NCI-H82 (cell line): ENCODE data around the gene UXS1.
A peak's percentile ranks its signal among the peaks of the same experiment; 100 is the strongest.

Source experiments
- DNase-seq: peaks from one replicate; lab custom pipeline; 2025; lab: John Stamatoyannopoulos, UW

The UXS1 gene

DNA sequence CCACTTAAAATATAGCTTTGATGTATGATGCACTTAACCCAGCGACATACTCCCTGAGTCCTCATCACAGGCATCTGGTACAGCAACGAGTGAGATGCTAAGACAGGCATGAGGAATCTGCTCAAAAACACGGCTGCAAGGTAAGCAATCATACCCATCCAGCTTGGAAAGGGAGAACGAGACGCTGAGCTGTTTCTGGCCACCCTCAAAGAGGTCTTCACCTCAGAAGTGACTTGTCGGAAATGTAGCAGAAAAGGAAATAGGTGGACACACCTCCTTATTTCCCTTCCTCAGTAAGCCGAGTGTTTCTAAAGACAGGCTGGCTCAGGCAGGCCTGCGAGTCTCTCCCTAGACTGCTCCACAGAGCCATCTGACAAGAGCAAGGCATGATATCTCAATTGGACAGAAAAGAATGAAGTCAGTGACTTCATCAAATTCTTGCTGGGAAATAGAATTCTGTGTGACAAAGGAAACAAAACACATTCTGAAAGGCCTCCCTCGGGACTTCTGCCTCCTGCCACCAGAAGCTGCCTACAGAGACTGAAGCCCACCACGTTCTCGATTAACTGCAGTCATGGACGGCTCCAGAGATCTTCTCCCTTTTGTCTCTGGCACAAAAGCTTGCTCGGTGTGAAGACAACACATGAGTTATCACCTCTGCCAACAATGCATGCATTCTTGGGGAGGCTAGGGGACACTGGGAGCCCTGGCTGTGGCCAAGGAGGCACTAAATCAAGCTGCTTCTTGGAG, 84.3 kb downstream of the UXS1 start:
- no peak for DNase-seq

DNA sequence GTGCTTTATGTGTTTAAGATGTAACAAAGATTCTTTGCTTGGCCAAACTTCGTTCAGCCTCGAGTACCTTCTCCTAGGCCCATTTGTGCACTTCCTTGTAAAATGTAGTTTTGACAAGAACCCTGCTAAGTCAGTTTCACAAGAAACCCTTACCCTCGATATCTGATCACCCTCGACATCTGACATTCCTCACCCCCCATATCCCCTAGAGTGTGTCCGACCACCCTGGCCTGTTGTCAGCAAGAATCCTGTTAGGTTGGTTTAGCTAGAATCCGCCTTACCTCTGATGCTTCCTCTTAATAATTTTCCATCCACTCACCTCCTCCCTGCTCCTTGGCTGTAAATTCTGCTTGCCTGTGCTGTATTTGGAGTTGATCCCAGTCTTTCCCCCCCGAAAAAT, 85.3 kb downstream of the UXS1 start:
- no peak for DNase-seq

DNA sequence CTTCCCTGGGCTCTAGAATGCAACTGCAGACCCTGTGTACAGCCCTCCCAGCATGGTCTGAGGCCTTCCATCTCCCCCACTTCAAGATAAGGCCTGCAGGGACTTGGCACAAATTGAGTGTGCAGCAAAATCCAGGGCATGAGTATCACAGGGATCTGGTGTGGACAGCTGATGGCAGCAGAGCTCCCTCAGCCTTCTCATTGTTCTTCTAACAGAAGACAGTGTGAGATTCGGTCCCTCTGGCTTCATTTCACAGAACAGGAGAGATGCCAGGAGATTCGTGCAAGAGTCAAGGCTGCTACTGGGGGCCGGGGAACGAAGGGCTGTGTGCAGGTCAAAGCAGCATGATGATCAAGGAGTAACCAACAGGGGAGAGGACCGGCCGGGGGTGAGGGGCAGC, 85.8 kb downstream of the UXS1 start:
- no peak for DNase-seq

DNA sequence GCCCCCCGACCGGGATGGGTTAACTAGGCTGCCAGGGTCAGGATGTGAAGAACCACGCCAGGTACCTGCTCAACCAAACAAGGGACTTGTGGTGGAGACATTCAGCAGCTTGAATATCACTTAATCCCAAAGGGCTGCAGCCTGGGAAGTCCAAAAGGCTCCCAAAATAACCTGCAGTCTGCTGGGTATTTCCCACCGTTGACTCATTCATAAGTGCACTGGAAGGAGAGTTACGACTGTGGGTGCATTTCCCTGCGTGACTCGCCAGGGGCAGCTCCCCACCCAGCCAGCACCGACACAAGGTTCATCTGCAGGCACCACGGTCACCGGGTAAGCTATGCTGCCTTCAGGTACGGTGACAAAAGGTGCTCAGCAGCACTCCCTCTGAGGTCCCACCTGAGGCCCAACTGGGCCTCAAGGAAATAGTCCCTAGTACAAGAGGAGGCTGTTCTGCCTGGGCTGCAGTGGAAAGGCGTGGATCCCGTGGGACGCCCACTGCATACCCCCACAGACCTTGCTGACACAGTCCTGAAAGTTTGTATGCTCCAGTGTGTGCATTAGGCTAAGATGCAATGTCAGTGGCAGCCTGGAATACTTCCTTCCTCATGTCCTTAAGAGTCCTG, 86.5 kb downstream of the UXS1 start:
- DNase-seq: no peak

DNA sequence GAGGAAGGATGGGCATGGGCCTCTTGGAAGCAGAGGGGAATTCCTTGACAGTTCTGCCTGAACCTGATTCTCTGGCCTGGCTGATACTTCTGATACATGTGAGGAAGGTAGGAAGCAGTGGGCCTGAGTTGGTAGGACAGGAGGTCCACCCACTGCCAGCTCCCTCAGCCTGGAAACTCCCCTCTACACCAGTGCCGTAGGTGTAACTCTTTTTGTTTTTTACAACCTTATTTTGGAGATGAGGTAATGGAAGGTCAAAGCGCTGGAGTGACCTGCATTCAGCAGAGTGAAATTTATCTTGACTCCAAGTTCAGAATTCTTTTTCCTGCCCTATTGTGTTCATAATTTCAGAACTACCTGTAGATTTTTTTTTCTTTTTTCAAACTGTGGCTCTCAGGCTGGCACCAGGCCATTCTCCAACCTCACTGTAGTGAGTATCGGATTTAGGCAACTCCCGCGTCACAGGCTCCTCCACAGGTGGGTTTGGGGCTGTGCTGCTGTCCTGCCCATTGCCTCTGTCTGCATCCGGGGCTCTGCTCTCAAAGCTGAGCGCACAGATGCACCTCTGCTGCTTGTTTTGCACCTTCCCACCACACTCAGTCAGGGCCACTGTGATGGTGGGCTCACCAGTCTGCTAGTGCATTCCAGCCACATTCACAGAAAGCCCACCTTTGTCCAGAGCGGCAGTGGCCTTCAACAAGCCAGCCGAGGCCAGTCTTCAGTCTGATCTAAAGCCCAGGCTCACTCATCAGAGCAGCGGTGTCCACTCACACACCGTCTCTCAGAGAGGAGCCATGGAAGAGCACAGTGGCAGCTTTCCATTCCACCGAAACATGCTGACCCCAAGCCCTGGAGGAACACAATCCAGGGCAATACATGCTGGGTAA, 87.2 kb downstream of the UXS1 start:
- DNase-seq: no peak

DNA sequence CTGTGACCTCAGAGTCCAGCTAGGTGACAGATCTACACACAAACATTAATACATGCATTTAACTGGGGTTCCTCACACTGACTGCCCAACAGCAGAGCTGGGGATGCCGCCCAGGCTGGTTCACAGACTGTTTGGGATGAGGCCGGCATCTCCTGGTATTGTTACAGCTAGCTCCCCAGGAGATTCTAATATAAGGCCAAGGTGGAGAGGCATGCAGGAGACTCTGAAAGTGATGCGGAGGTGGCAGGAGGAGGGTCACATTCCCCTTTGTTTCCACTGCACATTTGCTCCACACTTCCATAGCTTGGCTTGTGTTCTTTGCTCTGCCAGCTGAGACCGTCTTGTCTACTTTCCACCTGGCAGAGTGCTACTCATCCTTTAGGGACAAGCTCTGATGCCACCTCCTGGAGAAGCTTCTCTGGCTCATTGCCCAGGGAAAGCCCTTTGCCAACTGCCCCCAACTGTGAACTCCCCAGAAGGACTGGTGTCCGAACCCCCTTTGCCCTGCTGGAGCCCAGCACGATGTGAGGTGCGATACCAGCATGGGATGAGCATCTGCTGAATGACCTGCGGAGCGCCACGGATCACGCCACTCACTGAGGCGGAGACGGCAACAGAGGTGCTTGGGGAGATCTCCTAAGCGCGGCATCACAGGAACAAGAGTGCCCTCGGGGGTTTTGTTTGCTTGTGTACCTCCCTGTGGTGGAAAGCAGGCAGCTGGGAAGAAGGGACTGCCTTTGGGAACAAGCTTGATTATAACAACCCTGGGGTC, 88.8 kb downstream of the UXS1 start:
- no peak for DNase-seq

DNA sequence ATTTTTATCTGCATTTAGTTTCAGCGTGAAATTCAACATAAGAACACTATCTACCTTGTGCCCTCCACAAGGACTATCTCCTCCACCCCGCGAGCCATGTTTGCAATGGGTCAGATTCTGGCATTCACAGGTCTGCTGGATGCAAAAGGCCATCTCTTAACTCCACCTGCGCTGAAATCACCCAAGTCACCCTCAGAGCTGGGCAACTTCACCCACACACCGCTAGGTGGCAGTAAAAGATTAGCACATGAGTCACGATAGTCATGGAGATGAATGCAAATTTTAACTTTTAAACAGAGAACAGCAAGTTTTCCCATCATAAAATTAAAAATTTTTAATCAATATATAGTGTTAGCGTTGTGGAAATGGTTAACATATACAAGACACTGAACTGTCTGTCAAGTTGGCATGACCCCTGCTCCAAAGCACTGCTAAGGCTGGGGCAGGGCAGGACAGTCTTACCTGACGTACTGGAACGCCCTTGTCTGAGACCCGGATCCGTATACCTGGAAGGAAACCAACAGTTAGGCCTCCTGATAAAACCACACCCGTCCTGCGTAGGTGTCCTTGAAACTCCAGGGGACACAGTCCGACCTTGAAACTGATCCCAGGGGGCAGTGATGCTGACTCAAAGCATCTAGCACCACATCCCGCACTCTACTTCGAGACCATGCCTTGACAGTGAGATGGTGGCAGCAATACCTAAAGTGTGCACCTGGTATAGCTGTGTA, 89.6 kb downstream of the UXS1 start:
- peak; percentile 80 for DNase-seq

DNA sequence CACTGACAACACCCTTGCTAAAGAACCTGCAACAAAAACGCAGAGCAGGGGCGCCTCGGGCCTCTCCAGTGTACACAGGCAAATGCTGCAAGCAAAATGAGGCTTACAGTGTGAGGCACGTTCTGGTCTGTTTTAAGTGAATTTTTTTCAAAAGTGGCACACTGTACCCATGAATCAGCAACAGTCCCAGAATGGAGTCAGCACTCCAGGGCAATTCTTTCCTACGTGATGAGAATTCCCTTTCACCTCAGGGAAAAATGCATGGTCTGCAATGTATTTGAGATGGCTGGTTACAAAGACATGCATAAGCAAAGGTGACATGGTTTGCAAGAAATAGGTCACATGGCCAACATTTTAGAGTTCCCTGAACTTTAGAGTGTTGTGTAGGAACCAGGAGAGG, 94.4 kb downstream of the UXS1 start:
- DNase-seq: no peak

DNA sequence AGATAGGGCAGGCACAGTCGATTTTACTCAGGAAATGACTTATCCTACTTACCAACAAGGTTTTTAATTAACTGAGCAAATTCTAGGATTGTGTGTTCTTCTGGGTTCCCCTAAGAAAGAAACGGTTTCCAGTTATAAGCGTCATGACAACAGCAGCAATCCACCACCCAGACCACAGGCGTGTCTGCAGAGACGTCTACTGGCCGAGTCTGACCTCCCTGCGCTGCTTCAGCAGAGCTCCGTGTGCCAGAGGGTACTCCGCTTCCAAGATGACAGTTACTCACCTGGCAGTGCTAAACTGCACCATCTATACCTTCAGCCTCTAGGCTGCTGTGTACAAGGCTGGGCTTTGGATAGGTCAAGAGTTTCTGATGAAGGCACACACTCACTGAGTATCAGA, 95.4 kb downstream of the UXS1 start:
- DNase-seq: no peak

DNA sequence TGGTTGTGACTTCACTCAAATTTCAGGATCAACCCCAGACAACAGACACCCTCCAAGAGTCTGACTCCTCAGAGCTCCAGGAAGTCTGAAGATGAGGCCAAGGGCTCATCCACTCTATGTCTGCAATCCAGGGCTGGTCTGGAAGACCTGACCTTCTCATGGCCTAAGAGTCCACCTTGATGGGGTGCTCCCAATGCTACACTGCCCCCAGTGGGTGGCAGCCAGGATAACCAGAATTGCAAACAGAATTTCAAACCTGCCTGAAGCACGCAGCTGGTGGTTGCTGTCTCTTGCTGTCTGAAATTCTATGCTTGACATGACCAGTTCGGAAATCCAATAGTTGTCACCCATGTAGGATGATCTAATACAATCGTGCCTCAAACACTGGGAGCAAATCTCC, 96.0 kb downstream of the UXS1 start:
- peak; percentile 22 for DNase-seq

DNA sequence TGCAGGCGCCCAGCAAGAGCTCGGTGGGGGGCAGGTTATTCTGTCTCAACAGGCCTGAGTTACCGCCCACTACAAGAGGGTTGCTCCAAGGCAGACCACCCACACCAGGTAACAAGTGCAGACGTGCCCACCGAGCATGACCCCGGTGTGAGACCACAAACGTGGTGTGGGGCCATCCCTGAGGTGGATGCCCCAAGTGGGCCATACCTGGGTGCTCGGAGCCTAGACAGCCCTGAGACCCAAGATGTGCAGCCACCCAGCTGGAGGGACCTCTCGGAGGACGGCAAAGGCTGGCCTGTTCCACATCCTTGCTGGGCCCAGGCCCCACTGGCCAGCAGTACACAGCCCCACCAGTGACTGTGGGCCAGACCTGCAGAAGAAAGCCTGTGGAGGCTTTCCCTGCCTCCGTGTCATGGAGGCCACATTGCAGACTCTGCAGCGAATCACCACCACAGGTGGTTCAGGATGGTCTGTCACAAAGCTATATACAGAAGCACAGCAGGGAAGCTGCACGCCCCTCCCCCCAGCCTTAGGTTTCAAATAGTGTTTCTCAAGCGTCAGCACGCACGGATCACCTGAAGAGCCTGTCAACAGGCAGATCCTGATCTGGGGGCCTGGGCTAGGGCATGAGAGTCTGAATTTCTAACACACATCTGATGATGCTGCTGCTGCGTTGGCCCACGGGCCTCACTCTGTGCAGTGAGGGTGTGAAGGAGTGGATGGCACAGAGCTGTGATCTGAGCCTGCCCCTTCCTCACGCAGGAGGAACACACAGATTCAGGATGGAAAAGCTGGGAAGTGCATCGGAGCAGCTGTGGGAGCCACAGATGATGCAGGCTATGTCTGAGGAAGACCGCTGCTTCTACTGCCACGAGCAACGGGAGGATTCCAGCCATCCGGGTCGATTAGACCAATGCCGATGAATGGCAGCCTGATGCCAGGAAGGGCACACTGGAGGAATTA, 96.8 kb downstream of the UXS1 start:
- DNase-seq: no peak

DNA sequence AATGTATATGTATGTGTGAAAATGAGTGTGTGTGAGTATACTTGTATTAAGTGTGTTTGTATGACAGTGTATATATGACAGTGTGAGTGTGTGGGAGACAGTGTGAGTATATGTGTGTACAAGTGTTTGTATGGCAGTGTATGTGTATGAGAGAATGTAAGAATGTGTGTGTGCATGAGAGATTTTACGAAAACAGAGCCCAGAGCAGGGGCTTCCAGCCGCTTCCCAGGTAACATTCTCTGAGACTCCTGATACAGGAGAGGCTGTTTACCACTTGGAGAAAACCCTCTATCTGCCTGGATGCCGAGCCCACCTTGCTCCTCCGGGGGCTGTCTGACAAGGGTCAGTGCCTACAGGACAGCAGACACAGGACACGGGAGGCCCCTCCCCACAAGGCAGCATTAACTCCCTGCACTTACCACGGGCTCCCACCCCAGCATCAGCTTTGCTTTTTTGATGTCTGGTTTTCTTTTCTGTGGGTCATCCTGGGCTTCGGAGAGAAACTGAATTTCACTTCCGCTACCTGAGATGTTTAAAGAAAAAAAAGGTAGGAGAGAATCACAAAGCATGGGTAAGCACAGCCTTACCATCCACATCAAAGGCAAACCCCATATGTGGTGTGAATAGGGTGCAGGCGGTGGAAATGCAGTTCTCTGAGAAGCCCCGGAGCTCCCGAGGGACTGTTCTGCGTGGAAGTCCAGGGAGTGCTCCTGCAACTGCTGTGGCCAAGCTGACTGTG, 97.6 kb downstream of the UXS1 start:
- no peak for DNase-seq

DNA sequence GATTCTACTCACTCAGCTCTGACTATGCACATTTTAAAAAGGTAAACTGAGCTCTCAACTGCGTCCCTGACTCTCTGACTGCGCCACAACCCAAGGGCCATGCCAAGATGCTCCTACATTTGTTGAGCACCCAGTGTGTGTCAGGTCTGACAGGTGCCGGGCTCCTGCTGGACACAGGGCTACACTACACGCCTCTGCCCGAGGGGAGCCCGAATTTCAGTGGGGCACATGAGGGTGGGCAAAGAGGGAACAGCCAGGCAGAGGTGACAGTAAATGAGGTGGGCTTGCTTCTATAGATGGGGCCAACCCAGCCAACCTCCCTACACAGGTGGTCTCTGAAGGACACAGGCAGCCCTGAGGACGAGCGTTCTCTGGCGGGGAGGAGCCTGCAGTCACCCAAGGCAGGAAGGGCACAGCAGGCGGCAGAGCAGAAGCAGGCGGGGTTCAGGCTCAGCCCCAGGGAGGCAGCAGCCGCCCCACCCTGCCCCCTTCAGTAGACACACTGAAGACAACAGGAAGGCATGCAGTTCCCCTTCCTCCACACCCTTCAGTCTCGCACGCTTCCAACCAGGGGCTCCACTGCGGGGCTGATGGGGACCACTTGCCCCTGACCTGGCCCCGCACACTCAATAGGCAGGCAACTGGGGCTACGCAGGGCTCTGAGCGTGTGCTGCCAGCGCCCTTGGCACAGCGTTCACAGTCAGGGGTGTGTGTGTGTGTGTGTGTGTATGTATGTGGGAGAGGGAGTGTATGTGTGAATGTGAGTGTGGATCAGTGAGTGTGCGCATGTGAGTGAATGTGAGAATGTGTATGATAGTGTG, 98.4 kb downstream of the UXS1 start:
- no peak for DNase-seq

DNA sequence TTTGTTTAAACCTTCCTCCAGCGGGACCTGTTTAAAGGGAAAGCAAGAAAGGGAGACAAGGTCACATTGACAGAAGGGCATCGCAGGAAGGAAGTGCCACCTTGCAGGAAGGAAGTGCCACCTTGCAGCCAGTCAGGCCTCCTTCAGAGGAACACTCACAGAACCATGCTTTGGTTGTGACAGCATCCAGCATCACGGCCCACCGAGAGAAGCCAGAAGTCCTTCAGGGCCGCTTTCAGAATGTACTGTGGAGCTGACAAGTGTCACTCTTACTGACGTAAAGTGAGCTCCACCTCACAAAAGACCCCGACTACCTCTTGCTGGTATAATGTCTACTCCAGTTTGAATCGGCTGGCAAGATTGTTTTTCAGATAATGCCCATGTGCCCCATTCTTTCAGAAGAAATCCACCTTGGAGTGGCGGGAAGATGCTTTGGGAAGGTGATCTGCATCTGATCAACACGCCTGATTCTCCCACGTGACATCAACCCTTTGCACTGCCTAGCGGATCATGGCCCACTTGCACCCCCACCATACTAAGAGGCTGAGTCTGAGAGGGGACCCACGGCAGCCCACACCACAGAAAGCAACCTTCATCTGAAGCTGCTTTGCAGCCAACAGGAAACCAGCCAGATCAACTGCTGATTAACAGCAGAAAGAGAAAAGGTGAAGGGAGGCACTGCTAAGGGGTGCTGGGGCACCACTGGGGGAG, 99.8 kb downstream of the UXS1 start:
- no peak for DNase-seq

DNA sequence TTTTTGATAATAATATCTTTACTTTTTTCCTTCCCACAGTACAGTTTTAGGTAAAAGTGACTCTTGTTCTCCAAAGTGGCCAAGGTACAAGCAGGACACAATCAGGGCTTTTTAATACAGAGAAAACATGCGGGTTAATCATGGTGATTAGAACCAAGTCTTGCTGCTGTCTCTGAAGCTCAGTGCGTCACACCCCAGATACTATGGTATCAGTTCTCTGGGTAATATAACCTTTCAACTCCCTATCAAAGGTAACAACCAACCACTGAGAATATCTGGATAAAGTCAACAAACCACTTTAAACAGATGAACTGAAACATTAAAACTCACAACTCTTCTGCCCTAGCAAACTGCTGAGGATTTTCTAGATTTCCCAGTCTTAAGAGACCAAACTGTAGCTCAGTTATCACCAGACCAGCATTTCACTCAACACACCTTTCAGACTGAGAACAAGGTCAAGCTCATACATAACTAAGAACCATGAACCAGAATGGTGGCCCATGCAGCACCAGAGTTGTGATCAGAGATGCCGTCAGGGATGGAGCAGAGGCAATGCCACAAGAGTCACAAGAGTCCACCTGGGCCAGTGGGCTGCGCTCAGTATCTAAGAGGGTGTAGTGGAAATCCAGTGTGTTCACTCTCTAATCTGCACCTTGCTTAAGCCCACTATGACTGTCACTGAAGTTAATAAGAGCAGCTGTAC, 103.0 kb downstream of the UXS1 start:
- DNase-seq: no peak

DNA sequence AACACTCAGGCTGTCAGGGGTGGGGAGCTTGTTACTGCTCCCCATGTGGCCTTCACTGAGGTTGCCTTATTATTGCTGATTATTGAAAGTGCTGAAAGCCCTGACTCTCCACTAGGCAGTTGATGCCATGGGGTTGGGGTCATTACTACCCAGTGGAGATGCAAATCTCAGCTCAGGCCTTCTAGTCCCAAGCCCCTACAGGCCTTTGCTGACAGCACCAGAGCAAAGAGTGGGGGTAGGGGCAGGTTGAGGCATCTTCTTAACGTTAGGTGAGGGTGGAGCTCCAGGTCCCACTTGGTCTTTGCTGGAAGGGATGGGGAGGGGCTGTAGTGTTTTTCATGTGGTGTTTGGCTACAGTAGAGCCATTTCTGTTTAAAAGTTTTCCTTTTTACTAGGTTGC, 104.5 kb downstream of the UXS1 start:
- DNase-seq: no peak

DNA sequence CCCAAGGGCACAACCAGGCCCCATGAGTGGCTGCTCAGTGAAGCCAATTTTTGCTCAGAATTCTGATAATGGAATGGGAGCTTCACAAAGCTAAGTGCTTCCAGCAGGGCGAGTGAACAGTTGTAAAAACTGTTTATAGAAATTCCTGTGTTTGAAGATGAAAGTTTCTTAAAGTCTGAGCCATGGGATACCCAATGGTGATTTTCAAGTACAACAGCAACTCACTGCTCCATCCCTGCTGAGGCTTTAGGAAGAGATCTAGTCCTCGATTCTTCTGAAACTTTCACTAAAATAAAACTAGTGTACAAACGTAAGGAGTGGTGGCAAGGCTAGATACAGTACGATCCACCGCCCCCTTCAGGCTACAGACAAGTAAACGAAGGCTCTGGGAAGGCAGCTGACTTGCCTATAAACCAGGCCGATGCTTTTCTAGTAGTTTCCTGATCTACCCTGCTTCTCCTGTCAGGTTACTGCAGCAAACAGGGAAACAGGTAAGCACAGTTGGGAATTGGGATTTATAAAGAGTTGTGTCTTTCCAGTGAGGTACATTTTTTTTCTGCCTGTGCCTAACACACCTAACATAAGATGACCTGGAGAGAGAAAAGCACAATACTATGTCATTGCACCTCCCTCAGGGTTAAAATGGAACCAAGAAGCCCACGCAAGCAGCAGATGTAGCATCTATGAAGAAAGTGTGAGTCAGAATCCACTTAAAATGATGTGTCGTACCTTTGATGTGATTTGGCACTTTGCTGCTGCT, 108.7 kb downstream of the UXS1 start:
- DNase-seq: peak; percentile 45
